Brain pericyte (primary cell): ENCODE results near the gene VENTX.
"Not testable (repeated sequence)": the region's sequence is repeated elsewhere in the genome, so short reads cannot be mapped to it uniquely, and the experiment has no call there.

Experiments
- DNase-seq: peaks from one replicate; pipeline ENCODE4 v3.0.0-alpha.2; 2012; ENCODE audit warnings: low read depth, low spot score

VENTX gene

DNA sequence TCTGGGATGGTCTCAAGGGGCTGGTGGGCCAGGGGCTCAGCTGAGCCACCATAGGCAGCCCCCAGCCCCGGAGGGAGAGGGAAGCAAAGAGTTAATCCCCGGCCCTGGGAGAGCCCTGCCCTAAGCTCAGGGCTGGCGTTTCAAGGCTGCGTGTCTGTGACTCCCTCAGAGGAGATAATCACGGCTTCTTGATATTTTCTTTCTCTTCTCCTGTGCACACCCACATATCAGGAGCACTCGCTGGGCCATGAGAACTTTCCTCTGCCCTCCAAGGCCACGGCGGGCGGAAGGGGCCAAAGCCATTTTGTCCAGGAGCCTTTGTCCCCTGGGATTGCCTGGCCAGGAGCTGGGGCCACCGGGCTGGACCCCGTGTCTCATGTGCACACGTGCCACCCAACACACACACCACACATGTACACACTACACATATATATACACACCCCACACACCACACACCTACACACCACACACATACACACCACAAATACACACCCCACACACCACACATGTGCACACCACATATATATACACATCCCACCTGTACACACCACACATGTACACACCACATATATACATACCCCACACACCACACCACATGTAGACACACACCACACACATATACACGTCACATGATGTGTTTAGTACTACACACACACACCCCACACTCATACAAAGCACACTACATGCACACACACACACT, 16.9 kb downstream of the VENTX start:
- DNase-seq, result no peak

DNA sequence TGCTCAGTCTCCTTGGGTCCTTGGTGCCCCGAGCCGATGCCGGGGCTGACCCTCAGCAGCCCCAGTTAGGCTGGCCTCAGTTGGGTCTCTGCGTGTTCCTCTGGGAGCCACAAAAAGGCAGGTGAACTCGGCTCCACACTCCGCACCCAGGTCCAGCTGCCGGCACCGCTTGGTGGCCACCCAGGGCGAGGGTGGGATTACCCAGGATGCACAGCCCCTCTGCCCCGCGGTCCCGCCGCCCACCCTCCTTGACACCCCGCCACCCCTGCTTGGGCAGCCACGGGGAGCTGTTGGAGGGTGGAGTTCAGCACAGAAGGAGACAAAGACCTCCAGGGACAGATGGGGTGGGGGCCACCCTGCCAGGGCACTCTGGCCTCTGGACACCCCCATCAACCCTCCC, 17.7 kb downstream of the VENTX start:
- DNase-seq, result no peak

DNA sequence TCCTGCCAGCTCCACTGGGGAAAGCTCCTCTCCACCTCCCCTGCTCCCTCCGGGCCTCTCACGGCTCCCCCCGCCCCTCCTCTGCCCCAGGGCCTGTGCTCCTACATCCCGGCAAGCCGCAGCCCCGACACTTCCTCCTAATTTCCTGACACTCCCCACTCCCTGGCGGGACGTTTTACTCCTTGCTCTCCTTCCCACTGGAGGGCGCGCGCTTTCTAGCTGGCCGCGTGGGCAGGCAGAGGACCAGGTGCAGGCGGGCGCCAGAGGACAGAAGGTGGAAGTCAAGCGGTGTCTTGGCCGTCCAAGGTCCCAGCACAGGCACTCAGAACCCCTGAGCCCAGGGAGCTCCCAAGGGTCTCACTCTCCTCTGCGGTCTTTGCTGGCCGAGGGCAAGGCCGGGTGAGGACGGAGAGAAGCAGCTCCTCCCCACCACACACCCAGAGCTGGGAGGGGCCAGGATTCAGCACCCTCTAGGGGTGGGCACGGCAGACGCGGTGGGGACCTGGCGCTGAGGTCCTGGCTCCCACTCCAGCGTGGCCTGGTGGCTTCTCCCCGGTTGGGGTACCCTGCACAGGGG, 19.9 kb downstream of the VENTX start:
- no peak for DNase-seq

DNA sequence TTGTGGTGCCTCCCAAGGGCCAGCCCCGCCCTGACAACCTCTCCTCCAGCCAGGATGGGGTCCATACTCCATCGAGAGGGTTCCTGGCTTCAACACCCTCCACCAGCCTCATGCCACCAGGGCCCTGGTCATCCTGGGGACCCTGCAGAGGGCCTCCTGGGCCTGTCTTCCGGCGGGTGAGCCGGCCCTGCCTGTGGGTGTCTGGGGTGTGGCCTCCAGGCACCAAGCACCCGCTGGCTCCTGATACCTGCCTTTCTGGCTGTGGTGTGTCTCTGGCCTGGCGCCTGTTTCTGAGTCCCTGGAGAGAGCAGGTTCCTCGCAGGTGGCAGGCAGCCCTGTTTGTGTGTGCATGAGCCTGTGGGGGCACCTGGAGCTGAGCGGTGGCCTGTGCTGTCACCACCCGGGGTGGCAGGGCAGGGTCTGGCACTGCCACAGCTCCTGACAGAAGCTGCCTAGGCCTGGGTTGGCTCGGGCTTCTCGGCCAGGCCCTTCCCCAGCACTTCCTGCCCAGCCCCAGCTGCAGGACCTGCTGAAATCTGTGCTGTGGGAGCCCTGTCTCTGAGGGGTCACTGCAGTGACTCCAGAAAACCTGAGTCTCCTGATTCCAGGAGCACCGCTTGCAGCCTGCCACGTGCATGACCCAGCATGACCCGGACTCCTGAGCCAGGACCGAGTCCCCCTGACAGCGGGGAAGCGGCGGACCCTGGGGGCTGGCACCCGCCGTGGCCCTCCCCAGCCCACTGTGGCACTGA, 20.6 kb downstream of the VENTX start:
- DNase-seq, result no peak

DNA sequence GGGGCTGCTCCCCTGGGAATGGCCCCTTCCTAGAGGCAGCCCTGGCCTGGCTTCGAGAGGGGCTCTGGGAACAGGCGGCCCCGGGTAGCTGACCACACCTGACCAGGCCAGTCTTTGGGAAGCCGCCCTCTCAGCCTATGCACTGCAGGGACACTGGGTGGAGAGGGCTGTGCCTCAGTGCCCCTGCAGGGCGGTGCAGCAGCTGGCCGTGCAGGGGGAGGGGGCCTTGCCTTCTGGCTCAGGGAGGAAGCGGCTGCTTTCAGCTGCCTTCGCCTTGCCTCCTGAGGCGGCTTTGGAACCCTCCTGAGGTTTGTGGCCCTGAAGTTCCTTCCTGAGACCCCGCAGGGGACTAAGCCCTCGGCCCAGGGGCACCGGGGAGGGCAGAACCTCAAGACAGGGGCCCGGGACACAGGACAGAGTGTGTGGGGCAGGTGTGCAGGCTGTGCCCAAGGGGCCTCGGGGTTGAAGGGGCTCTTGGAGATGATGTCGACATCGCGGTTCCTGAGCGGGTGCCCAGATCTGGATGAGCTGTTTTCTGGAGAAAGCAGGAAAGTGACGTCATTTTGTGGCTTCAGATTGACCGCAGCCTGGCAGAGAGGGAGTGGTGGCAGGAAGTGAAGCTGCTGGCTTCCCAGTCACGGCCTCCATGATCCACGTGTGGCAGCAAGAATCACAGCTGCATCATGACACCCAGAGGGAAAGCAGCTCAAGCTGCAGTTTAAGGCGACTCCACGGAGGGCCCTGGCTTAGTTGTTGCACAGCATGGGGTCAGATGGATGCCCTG, 21.4 kb downstream of the VENTX start:
- peak; percentile 89 for DNase-seq

DNA sequence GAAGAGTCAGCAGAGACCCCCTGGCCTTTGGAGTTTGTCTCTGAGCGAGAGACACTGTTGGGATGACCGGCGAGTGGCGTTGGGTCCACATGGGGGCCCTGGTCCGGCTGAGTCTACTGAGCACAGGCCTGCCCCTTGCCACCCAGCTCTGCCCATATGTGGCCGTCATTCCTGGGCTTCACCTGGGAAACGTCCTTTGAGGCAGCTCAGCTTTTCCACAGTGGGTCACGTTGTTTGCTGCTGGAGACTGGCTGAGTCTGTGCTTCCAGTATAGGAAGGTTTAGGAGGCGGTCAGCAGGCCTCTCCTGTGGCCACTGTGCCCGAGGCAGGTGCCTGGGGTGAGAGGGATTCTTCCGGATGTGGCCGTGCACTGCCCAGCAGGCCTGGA, 21.9 kb downstream of the VENTX start:
- no peak for DNase-seq

DNA sequence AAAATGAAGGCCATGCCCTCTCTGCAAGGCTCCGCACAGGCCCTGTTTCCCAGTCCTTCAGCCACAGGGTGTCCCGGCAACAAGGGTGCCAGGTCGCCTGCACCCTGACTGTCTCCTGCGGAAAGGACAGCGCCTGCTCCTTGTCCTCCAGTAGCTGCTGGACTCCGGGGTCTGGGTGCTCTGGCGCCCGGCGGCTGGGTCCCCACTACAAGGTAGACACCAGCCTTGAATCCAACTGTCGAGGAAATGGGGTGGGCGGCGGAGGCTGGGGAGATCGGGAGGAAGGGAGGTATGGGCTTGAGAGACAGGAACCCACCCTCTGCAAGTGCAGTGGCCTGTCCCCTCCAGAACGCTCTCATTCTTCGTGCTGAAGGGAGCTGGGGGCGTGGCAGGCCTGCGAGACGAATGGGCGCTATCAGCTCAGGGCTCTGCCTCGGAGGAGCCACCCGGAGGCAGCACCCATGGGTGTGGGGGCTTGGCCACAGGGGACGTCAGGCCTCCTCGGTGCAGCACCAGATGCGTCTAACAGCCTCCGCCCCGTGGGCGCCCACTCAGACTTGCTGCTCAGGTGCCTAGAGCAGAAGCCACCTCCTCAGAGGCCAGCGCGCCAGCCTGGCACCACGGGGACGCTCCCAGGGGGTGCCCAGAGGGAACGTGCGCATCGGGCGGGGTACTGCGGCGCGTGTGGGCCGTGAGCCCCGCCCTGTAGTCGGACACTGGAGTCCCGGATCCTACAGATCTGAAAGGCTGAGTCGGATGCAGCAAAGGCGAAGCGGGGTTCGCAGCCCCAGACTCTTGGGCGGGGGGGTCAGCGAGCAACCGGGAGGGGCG, 23.5 kb downstream of the VENTX start:
- no peak for DNase-seq

DNA sequence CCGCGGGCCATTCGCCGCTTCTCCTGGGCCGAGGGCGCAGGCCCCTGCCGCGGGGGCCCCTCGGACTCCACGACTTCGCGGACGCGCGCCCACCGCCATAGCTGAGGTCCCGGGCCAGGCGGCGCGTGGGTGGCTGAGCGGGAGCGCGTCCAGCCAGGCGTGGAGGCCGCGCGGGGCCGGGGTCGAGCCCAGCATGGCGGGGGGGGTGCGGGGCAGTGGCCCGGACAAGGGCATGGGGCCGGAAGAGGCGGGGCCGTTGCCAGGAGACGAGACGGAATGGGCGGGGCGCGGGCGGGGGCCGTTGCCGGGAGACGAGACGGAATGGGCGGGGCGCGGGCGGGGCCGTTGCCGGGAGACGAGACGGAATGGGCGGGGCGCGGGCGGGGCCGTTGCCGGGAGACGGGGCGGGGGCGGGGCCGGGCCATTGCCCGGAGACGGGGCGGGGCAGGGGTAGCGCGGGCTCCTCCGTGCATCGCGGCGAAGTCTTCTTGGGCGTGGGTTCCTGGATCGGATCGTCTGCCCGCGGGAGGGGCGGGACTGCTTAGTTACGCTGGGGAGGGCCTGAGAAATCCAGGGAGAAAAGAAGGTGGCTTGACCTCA, 24.2 kb downstream of the VENTX start:
- DNase-seq, result no peak

DNA sequence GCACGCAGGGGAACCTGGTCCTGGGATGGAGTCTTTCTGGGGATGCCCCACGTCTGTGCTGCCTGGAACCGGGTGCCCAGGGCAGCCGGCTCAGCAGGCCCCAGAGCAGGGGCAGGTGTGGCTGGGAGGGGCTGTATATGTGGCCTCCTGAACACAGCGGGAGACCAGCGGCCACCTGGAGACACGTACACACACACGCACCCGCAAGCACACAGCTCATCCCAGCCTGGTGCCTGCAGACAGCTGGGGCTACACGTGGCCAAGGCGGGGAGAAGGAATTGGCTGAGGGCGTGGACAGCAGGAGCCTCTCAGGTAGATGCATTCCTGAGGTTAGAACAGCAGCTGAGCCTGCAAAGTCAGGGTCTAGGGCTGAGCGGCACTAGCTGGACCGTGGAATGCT, 25.0 kb downstream of the VENTX start:
- DNase-seq, result no peak

DNA sequence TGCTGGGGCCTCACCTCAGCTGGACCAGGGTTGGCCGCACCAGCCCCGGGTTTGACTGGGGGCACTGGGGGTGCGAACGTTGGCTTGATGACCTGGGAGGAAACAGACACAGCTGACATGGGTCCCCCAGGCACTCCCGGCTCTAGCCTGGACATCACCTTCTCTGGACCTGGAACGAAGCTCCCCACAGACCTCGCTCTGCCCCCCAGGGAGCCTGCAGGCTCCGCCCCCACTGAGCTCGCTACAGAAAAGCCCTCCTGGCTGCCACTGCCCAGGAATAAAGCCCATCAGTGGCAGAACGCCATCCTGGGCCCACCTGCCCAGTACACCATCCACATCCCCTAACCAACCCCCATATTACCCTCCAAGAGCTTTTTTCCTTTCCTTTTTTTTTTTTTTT, 26.0 kb downstream of the VENTX start:
- DNase-seq, result no peak

DNA sequence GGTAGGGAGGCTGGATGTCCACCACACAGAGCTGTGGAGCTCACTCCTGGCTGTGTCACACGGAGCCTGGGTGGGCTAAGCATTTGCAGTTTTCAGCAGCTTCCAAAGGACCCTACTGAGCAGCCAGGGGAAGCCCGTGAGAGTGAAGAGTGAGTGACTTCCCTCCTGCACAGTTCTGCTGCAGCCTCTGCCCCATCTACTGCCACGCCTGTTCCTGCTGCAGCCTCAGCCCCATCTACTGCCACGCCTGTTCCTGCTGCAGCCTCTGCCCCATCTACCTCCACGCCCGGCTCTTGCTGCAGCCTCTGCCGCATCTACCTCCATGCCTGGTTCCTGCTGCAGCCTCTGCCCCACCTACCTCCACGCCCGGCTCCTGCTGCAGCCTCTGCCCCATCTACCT, 26.8 kb downstream of the VENTX start:
- DNase-seq, result no peak

DNA sequence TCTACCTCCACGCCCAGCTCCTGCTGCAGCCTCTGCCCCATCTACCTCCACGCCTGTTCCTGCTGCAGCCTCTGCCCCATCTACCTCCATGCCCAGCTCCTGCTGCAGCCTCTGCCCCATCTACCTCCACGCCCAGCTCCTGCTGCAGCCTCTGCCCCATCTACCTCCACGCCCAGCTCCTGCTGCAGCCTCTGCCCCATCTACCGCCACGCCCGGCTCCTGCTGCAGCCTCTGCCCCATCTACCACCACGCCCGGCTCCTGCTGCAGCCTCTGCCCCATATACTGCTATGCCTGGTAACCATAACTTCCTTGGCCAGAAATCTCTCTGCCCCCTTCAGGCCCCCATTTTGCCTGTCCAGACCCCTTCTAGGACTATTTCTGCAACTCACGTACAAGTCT, 27.4 kb downstream of the VENTX start:
- DNase-seq, result not testable (repeated sequence)

DNA sequence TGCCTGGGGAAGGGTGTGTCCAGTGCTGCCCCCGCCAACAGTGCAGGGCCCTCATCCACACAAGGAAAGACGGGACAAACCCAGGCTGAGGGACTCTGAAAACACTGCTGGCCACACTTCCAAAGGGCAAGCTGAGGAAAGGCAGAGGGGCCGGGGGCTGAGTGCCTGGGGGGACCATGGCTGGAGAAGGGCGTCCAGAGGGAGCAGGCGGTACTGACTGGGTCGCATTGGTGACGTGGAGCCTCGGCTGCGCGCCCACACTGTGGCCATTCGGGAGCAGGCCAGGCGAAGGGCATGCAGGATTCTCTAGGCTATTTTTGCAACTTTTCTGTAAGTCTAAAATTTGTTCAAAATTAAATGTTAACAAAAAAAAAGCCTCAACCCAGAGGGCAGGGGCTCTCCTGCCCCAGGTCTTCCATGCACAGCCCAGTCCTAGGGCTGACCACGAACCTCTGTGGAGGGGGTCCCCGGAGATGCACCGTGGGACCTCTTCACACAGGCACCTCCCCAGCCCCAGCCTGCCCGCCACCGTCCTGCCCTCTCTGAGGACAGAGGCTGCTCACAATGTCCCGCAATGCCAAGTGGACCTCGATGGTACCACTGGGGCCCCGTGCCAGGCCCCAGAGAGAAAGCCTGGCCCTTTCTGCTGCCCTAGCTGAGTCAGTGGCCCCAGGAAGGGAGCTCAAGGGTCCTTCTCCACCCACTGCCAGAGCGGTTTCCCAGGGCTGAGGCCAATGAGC, 28.6 kb downstream of the VENTX start:
- no peak for DNase-seq

DNA sequence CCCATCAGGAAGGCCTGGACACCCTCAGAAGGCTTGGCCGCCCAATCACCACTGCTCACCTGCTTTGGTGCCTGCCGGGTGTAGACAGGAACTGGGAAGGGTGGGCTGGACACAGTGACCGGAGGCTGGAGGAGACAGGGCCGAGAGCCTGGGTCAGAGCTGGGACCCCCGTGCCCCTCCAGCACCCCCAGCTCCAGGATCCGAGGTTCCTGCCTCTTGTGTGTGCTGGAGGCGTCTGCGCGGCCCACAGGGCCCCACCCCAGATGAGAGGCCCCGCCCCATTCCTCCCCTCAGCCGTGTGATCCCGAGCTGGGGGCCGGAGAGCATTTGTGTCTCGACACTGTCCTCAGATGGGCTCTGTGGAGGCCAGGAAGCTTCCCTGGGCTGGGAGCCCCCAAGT, 29.6 kb downstream of the VENTX start:
- no peak for DNase-seq

DNA sequence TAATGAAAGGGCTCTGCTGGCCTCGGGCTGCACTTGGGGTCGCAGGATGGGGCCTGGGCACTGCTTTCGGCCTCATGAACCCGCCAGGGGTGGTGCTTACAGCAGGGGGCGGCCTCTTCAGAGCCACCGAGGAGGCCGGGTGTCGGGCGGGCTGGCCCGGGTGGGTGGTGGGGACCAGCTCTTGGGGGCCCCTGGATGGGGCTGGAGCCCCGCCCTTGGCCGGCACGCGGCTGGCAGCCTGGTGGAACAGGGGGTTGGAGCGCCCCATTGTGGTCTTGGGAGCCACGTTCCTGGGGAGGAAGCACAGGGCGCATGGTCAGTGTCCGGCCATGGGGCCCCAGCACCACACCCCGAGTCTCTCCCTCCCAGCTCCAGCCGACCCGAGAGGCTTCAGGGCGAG, 30.2 kb downstream of the VENTX start:
- no peak for DNase-seq

DNA sequence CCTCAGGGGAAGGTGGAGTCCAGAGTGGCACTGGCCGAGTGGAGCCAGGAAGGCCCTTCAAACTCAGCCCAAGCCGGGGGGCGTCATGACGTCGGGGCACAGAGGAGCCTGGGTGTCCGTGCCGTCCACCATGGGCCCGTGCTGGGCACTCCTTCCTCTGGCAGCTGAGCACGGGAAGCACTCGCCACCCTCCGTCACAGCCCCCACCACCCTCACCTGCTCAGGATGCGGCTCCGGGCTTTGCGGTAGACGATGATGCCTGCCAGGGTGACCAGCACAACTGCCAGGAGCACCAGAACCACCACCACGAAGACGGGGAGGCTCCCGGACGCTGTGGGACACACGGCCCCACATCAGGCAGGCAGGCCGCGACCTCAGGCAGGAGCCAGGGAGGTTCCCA, 30.9 kb downstream of the VENTX start:
- DNase-seq, result no peak

DNA sequence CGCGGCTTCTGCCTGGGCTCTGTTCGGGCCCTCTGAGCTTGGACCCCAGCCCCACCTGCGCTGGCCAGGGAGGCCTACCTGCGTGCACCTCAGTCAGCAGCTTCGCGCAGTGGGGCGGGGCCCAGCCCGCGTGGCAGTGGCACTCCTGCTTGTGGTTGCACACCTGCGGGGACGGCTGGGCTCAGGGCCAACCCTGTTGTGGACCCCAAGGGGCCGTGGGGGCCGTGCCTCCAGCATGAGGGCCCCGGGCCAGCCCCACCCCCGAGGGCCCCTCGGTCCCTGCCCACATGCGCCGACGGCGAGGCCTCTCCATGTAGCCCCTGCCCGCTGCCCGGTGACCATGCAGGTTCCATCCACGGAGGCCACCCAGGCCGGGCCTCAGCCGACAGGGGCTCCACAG, 31.7 kb downstream of the VENTX start:
- no peak for DNase-seq

DNA sequence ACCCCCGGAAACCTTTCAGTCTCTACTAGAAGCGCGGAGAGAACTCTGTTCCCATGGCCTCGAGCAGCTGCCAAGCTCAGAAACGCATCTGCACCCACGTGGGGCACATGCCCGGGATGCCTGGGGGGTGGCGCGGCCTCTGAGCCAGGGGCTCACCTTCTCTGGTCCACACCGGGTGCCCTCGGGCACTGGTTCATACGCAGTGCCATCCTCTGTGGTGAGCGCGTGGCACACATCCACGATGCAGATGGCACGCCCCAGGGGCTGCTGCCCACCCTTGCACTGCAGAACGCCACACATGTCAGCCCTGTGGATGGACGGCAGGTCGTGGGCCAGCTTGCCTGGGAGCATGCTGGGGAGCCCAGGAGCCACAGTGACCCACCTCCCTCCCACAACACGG, 32.5 kb downstream of the VENTX start:
- no peak for DNase-seq

DNA sequence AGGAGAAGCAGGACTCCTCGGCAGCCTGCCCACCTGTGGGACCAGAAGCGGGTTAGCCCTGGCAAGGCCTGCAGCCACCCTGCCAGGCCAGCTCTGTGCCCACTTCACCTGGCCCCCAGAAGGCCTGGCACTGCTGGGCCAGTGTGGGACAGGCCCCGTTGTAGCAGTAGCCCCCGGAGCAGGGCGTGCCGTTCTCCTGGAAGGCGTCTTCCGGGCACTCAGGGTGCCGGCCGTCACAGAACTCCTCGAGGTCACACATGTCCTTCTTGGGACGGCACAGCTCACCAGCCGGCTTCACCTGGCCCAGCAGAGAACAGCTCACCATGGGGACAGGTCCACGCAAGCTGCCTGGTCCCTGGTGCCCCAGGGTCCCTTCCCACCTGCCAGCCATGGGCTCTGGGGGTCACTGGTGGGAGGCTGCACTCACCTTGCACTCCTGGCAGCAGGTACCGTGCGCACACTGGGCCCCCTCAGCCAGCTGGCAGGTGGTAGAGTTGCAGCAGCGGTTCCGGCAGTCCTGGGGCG, 33.2 kb downstream of the VENTX start:
- no peak for DNase-seq
